Endothelial cell of umbilical vein (primary cell): ENCODE data around the gene RALB. TPM values are rescaled to one million over a fixed set of nuclear protein-coding genes. Genes with fewer than 3 reads are reported as not detected.

ENCODE experiments used
- BruUV-seq: library from RNA; stranded (reverse); fragments of 400-500 nt; replicated peaks from 2 replicates; lab custom pipeline; 2021; lab: Mats Ljungman, UMichigan
- CTCF ChIA-PET: fragments of 300-600, 350-600 bp; sonication (Branson Sonifier 250); formaldehyde crosslinking; loops from one replicate; lab custom pipeline; 2021; ENCODE audit warnings: antibody characterized with exemption, inconsistent platforms; lab: Charles Lee
- POLR2A ChIA-PET: fragments of 300-600, 350-600 bp; sonication (Branson Sonifier 250); formaldehyde crosslinking; loops from one replicate; lab custom pipeline; 2021; ENCODE audit warnings: antibody characterized with exemption, inconsistent platforms; lab: Charles Lee
- DNase-seq: peaks from one replicate; pipeline ENCODE4 v3.0.0-alpha.2; 2011; ENCODE audit warnings: low read depth, low spot score
- FAIRE-seq: peaks from 2 replicates; lab custom pipeline; 2011; peaks lifted over from hg19 to GRCh38; lab: Jason Lieb, UNC
- H2AFZ ChIP-seq: 2 replicates; pipeline ENCODE4 v1.6.0; 2012; ENCODE audit warnings: low read depth, low read length, control low read depth, inconsistent platforms
- H3K27ac ChIP-seq: 2 replicates; pipeline ENCODE4 v1.5.1; 2011; ENCODE audit warnings: low read depth, mild to moderate bottlenecking, control low read depth, low read length, moderate library complexity; ENCODE audit not compliant: insufficient read depth
- H3K27me3 ChIP-seq, 2 experiments: 2 replicates each; pipeline versions ENCODE4 v1.6.0 to v1.6.1; 2011; ENCODE audit warnings: low read length in 2 of 2, mixed read lengths in 1 of 2; ENCODE audit not compliant: control insufficient read depth in 2 of 2, insufficient read depth in 2 of 2
- H3K36me3 ChIP-seq, 2 experiments: 2 replicates in 1 of 2; 3 replicates in 1 of 2; pipeline ENCODE4 v1.5.1; 2011; ENCODE audit warnings: low read length in 2 of 2, mild to moderate bottlenecking in 1 of 2, moderate library complexity in 1 of 2; ENCODE audit not compliant: control insufficient read depth in 2 of 2, insufficient read depth in 2 of 2; ENCODE audit errors: extremely low read depth in 1 of 2
- H3K4me1 ChIP-seq: 3 replicates; pipeline ENCODE4 v1.5.1; 2011; ENCODE audit warnings: mild to moderate bottlenecking, low read length; ENCODE audit not compliant: control insufficient read depth, insufficient read depth; ENCODE audit errors: extremely low read depth
- H3K4me2 ChIP-seq: 2 replicates; pipeline ENCODE4 v1.6.1; 2011; ENCODE audit warnings: low read length, control low read depth, mixed read lengths; ENCODE audit not compliant: insufficient read depth
- H3K4me3 ChIP-seq, 3 experiments: fragments of 200-600 bp in 1 of 3; sonication (generic), shearing (Covaris generic) in 1 of 3; replicated peaks in 1 of 3; 2 replicates each; pipeline ENCODE4 v1.5.1; 2011 to 2016; ENCODE audit warnings: control low read depth in 3 of 3, low read length in 3 of 3, mild to moderate bottlenecking in 2 of 3, inconsistent platforms in 1 of 3, low read depth in 1 of 3, moderate library complexity in 1 of 3; ENCODE audit not compliant: insufficient read depth in 1 of 3
- H3K79me2 ChIP-seq: 2 replicates; pipeline ENCODE4 v1.6.0; 2012; ENCODE audit warnings: low read length, inconsistent platforms; ENCODE audit not compliant: control insufficient read depth, insufficient read depth
- H3K9ac ChIP-seq: replicated peaks from 2 replicates; pipeline ENCODE3; 2011; ENCODE audit warnings: low read length, control low read depth; ENCODE audit not compliant: insufficient read depth; ENCODE audit errors: extremely low read depth
- H3K9me1 ChIP-seq: replicated peaks from 3 replicates; pipeline ENCODE4 v1.6.0; 2011; ENCODE audit warnings: mild to moderate bottlenecking, low read length; ENCODE audit not compliant: control insufficient read depth, insufficient read depth; ENCODE audit errors: extremely low read depth
- H3K9me3 ChIP-seq: replicated peaks from 2 replicates; pipeline ENCODE4 v1.5.1; 2012; ENCODE audit warnings: low read length, inconsistent platforms; ENCODE audit not compliant: control insufficient read depth, insufficient read depth
- H4K20me1 ChIP-seq: replicated peaks from 2 replicates; pipeline ENCODE3; 2011; ENCODE audit warnings: mild to moderate bottlenecking, low read length; ENCODE audit not compliant: control insufficient read depth, insufficient read depth; ENCODE audit errors: extremely low read depth
- CTCF ChIP-seq, 2 donors: IDR thresholded peaks; 1 replicate in 1 of 2; 2 replicates in 1 of 2; pipeline ENCODE4 v1.5.1; 2011; ENCODE audit warnings: low read length in 2 of 2, mild to moderate bottlenecking in 2 of 2, moderate library complexity in 2 of 2, control low read depth in 1 of 2, inconsistent platforms in 1 of 2, low read depth in 1 of 2; ENCODE audit not compliant: insufficient read depth in 1 of 2; ENCODE audit errors: extremely low read depth in 1 of 2
- FOS ChIP-seq: IDR thresholded peaks from 2 replicates; pipeline ENCODE4 v1.6.1; 2011; ENCODE audit warnings: mild to moderate bottlenecking, low read length, moderate library complexity, borderline replicate concordance; ENCODE audit not compliant: insufficient read depth
- JUN ChIP-seq: IDR thresholded peaks from 2 replicates; pipeline ENCODE4 v1.6.1; 2011; ENCODE audit warnings: borderline replicate concordance, low read depth; ENCODE audit not compliant: insufficient read length, insufficient read depth
- MAX ChIP-seq: IDR thresholded peaks from 2 replicates; pipeline ENCODE4 v1.6.1; 2011; ENCODE audit not compliant: insufficient read depth, insufficient read length
- MYC ChIP-seq: IDR thresholded peaks from one replicate; pipeline ENCODE4 v1.6.1; 2011; ENCODE audit warnings: mild to moderate bottlenecking, low read depth, low read length
- POLR2A ChIP-seq: IDR thresholded peaks from 2 replicates; pipeline ENCODE4 v1.6.1; 2012; ENCODE audit warnings: low read depth, mild to moderate bottlenecking, control low read depth, low read length
- POLR2AphosphoS5 ChIP-seq: IDR thresholded peaks from 2 replicates; pipeline ENCODE4 v1.6.1; 2012; ENCODE audit warnings: low read depth, mild to moderate bottlenecking, control low read depth, low read length, moderate library complexity; ENCODE audit not compliant: insufficient read depth
- dilution Hi-C: fragments of 300-500 bp; cut with MboI; formaldehyde crosslinking; loops from one replicate; pipeline ENCODE4 v1.15.0; 2019; ENCODE audit warnings: low sequenced_read_pairs; ENCODE audit not compliant: extremely low pct_ligation_motif_present
- intact Hi-C: fragments of 100-400 bp; cut with micrococcal nuclease; formaldehyde crosslinking; loops from one replicate; pipeline ENCODE4 v1.10.0; 2022
- polyA plus RNA-seq, 4 experiments: library from polyadenylated mRNA; depleted of rRNA in 3 of 4; stranded (reverse) in 3 of 4; unstranded in 1 of 4; fragments of >200 nt; gene quantifications; 2 replicates each; pipeline versions ENCODE4 v1.2.1 to v1.2.3, GENCODE V29; 2011 to 2012; ENCODE audit warnings: missing spikeins in 1 of 4
- total RNA-seq: library from RNA; stranded (reverse); gene quantifications from 2 replicates; pipeline ENCODE4 v1.2.3, GENCODE V29; 2021

RALB gene
- total and polyA plus RNA-seq, 2 donors (not counting 3 experiments of a cell fraction or from before 2014, with no cell fraction given): 105 to 115 TPM

- Histone ChIP-seq H3K36me3 (no peaks in the 10 kb centered on the region), H3K27ac (no peak overlapping the region), H3K9me3 (no peaks in the 10 kb centered on the region), H3K4me3 (no peak overlapping the region), H3K79me2 (no peaks in the 10 kb centered on the region), H3K4me2 (no peak overlapping the region), H3K27me3 (peaks cover 4 to 9% of the 10 kb centered on the region in 2 experiments), H3K9me1 (no peaks in the 10 kb centered on the region), H2AFZ (no peak overlapping the region), H3K9ac (no peak overlapping the region), H4K20me1 (no peaks in the 10 kb centered on the region), H3K4me1 (peaks cover 22% of the 10 kb centered on the region)
- BruUV-seq: no TSS peak
- ChIA-PET CTCF (interaction anchor here (1.4 to 5.0 kb wide), 5 partner anchors 27 to 366 kb away, joined by 5 to 71 read pairs (median 56); no protein-coding TSS in a partner anchor), POLR2A (no interaction called here)
- no peak for FAIRE-seq
- DNase-seq: no peak
- dilution Hi-C loops: no loop called here
- intact Hi-C loops: loop anchor here (10.0 kb wide), 2 partner anchors 301 to 491 kb away; partner anchors contain the start of gene EPB41L5
- no peak for TF ChIP-seq MYC
- no peak for TF ChIP-seq POLR2AphosphoS5
Measured at GRCh38 chr2:120315367-120316033, 62.8 kb downstream of the RALB start.

- Histone ChIP-seq H3K4me1 (peaks cover 22% of the 10 kb centered on the region), H2AFZ (no peak overlapping the region), H3K36me3 (no peaks in the 10 kb centered on the region), H4K20me1 (no peaks in the 10 kb centered on the region), H3K27me3 (peaks cover 6 to 9% of the 10 kb centered on the region in 2 experiments), H3K4me3 (no peak overlapping the region), H3K27ac (no peak overlapping the region), H3K9ac (no peak overlapping the region), H3K9me1 (no peaks in the 10 kb centered on the region), H3K79me2 (no peaks in the 10 kb centered on the region), H3K9me3 (no peaks in the 10 kb centered on the region), H3K4me2 (no peak overlapping the region)
- FAIRE-seq (no peak), DNase-seq (no peak)
- CTCF ChIA-PET: interaction anchor here (1.2 kb wide), 1 partner anchor 365 kb away, joined by 7 read pairs; no protein-coding TSS in a partner anchor
- TF ChIP-seq POLR2A (no peak), JUN (no peak), MAX (no peak), CTCF (IDR thresholded peaks at IDR 0.05; ENCODE audit: extremely low read depth in 1 of 2, insufficient read depth in 1 of 2, low read depth in 1 of 2, low read length in 2 of 2) (no peak), FOS (no peak), POLR2AphosphoS5 (no peak)
- intact Hi-C loops (loop anchor here (10.0 kb wide), 2 partner anchors 301 to 491 kb away; partner anchors contain the start of gene EPB41L5), dilution Hi-C loops (no loop called here)
- BruUV-seq: no TSS peak
- POLR2A ChIA-PET: no interaction called here
Measured at GRCh38 chr2:120316071-120316470, 63.4 kb downstream of the RALB start.
